ENCODE measurements around the gene C10orf90.

The C10orf90 gene

GRCh38 chr10:126475074-126475691, 195.3 kb downstream of the C10orf90 start:
- no peak overlapping the region for H2BK15ac ChIP-seq (ENCODE audit: low read length)
- H3K79me1 ChIP-seq (ENCODE audit: low read depth, low read length), result no peaks in the 10 kb centered on the region
- no peak overlapping the region for H3K4ac ChIP-seq (ENCODE audit: low read length)
- H3K27me3 ChIP-seq (ENCODE audit: control insufficient read depth in 3 of 3, insufficient read depth in 3 of 3, low read depth in 1 of 3, low read length in 3 of 3), result no peaks in the 10 kb centered on the region
- WGBS, 2 donors (ENCODE audit: extremely low coverage in 2 of 2, insufficient read length in 2 of 2, insufficient replicate concordance in 1 of 2), result no CpG with 5 or more reads among the region's 6 CpGs
- no peak overlapping the region for H3K9ac ChIP-seq (ENCODE audit: low read depth, low read length, poor library complexity)
- no peak overlapping the region for H3K4me3 ChIP-seq (ENCODE audit: low read length in 2 of 2)
- H2BK5ac ChIP-seq (ENCODE audit: low read length), result no peak overlapping the region
- DNase-seq (ENCODE audit: low spot score), result no peak
- no peak overlapping the region for H4K8ac ChIP-seq (ENCODE audit: low read depth, low read length)
- H3K18ac ChIP-seq (ENCODE audit: low read length), result no peak overlapping the region
- no peak overlapping the region for H3K27ac ChIP-seq (replicated peaks; ENCODE audit: low read length)
- no peak overlapping the region for H4K91ac ChIP-seq (ENCODE audit: low read depth, low read length, poor library complexity)
- H2AK5ac ChIP-seq (ENCODE audit: low read depth, low read length), result no peak overlapping the region
- peaks cover 0 to 4% of the 10 kb centered on the region in 2 donors for H3K9me3 ChIP-seq (replicated peaks in 1 of 2; ENCODE audit: control insufficient read depth in 2 of 2, insufficient read depth in 1 of 2, low read depth in 1 of 2, low read length in 2 of 2)
- no peak overlapping the region for H3K14ac ChIP-seq (ENCODE audit: low read length)
- H2BK12ac ChIP-seq (ENCODE audit: low read length), result no peak overlapping the region
- H3K23ac ChIP-seq (ENCODE audit: low read depth, low read length, poor library complexity), result no peak overlapping the region
- no peak overlapping the region for H3K4me2 ChIP-seq (ENCODE audit: insufficient read depth, low read length, poor library complexity, severe bottlenecking)
- H3K4me1 ChIP-seq (ENCODE audit: control insufficient read depth in 2 of 2, insufficient read depth in 1 of 2, low read depth in 1 of 2, low read length in 2 of 2), result no peaks in the 10 kb centered on the region
- no peak overlapping the region for H2AFZ ChIP-seq (ENCODE audit: low read length)
- no peaks in the 10 kb centered on the region for H3K36me3 ChIP-seq (replicated peaks in 1 of 2; ENCODE audit: control insufficient read depth in 2 of 2, insufficient read depth in 2 of 2, low read length in 2 of 2)
- H2BK120ac ChIP-seq (ENCODE audit: low read depth, low read length), result no peak overlapping the region

- no CpG with 5 or more reads among the region's 6 CpGs for WGBS, 2 donors (ENCODE audit: extremely low coverage in 2 of 2, insufficient read length in 2 of 2, insufficient replicate concordance in 1 of 2)
- no peak overlapping the region for H3K18ac ChIP-seq (ENCODE audit: low read length)
- H4K8ac ChIP-seq (ENCODE audit: low read depth, low read length), result no peak overlapping the region
- H3K14ac ChIP-seq (ENCODE audit: low read length), result no peak overlapping the region
- no peak overlapping the region for H3K4me3 ChIP-seq (ENCODE audit: low read length in 2 of 2)
- no peak overlapping the region for H2BK12ac ChIP-seq (ENCODE audit: low read length)
- H2BK120ac ChIP-seq (ENCODE audit: low read depth, low read length), result no peak overlapping the region
- H3K4me2 ChIP-seq (ENCODE audit: insufficient read depth, low read length, poor library complexity, severe bottlenecking), result no peak overlapping the region
- H2AK5ac ChIP-seq (ENCODE audit: low read depth, low read length), result no peak overlapping the region
- H3K4ac ChIP-seq (ENCODE audit: low read length), result no peak overlapping the region
- H4K91ac ChIP-seq (ENCODE audit: low read depth, low read length, poor library complexity), result no peak overlapping the region
- no peak for DNase-seq (ENCODE audit: low spot score)
- H3K79me1 ChIP-seq (ENCODE audit: low read depth, low read length), result no peaks in the 10 kb centered on the region
- H3K23ac ChIP-seq (ENCODE audit: low read depth, low read length, poor library complexity), result no peak overlapping the region
- no peak overlapping the region for H3K9ac ChIP-seq (ENCODE audit: low read depth, low read length, poor library complexity)
- no peak overlapping the region for H2BK15ac ChIP-seq (ENCODE audit: low read length)
- H3K4me1 ChIP-seq (ENCODE audit: control insufficient read depth in 2 of 2, insufficient read depth in 1 of 2, low read depth in 1 of 2, low read length in 2 of 2), result peaks cover 0 to 3% of the 10 kb centered on the region in 2 donors
- no peak overlapping the region for H3K27ac ChIP-seq (replicated peaks; ENCODE audit: low read length)
- no peak overlapping the region for H2BK5ac ChIP-seq (ENCODE audit: low read length)
- H2AFZ ChIP-seq (ENCODE audit: low read length), result no peak overlapping the region
- peaks cover 0 to 4% of the 10 kb centered on the region in 2 donors for H3K9me3 ChIP-seq (replicated peaks in 1 of 2; ENCODE audit: control insufficient read depth in 2 of 2, insufficient read depth in 1 of 2, low read depth in 1 of 2, low read length in 2 of 2)
- no peaks in the 10 kb centered on the region for H3K27me3 ChIP-seq (ENCODE audit: control insufficient read depth in 3 of 3, insufficient read depth in 3 of 3, low read depth in 1 of 3, low read length in 3 of 3)
- no peaks in the 10 kb centered on the region for H3K36me3 ChIP-seq (replicated peaks in 1 of 2; ENCODE audit: control insufficient read depth in 2 of 2, insufficient read depth in 2 of 2, low read length in 2 of 2)
Observed at GRCh38 chr10:126474031-126474430, 196.5 kb downstream of the C10orf90 start.

GRCh38 chr10:126470991-126471390, 199.5 kb downstream of the C10orf90 start:
- no peak overlapping the region for H2BK15ac ChIP-seq (ENCODE audit: low read length)
- H2BK12ac ChIP-seq (ENCODE audit: low read length), result no peak overlapping the region
- no CpG with 5 or more reads among the region's 8 CpGs for WGBS, 2 donors (ENCODE audit: extremely low coverage in 2 of 2, insufficient read length in 2 of 2, insufficient replicate concordance in 1 of 2)
- no peak overlapping the region for H3K4me2 ChIP-seq (ENCODE audit: insufficient read depth, low read length, poor library complexity, severe bottlenecking)
- no peak overlapping the region for H4K8ac ChIP-seq (ENCODE audit: low read depth, low read length)
- H3K4ac ChIP-seq (ENCODE audit: low read length), result no peak overlapping the region
- no peak overlapping the region for H4K91ac ChIP-seq (ENCODE audit: low read depth, low read length, poor library complexity)
- H3K79me1 ChIP-seq (ENCODE audit: low read depth, low read length), result no peaks in the 10 kb centered on the region
- H3K27me3 ChIP-seq (ENCODE audit: control insufficient read depth in 3 of 3, insufficient read depth in 3 of 3, low read depth in 1 of 3, low read length in 3 of 3), result no peaks in the 10 kb centered on the region
- no peak overlapping the region for H3K9ac ChIP-seq (ENCODE audit: low read depth, low read length, poor library complexity)
- H3K14ac ChIP-seq (ENCODE audit: low read length), result no peak overlapping the region
- no peak overlapping the region for H2AFZ ChIP-seq (ENCODE audit: low read length)
- no peaks in the 10 kb centered on the region for H3K36me3 ChIP-seq (replicated peaks in 1 of 2; ENCODE audit: control insufficient read depth in 2 of 2, insufficient read depth in 2 of 2, low read length in 2 of 2)
- H2BK120ac ChIP-seq (ENCODE audit: low read depth, low read length), result no peak overlapping the region
- H3K9me3 ChIP-seq (replicated peaks in 1 of 2; ENCODE audit: control insufficient read depth in 2 of 2, insufficient read depth in 1 of 2, low read depth in 1 of 2, low read length in 2 of 2), result peaks cover 0 to 4% of the 10 kb centered on the region in 2 donors
- H3K4me1 ChIP-seq (ENCODE audit: control insufficient read depth in 2 of 2, insufficient read depth in 1 of 2, low read depth in 1 of 2, low read length in 2 of 2), result peaks cover 0 to 3% of the 10 kb centered on the region in 2 donors
- no peak overlapping the region for H2AK5ac ChIP-seq (ENCODE audit: low read depth, low read length)
- no peak for DNase-seq (ENCODE audit: low spot score)
- no peak overlapping the region for H3K4me3 ChIP-seq (ENCODE audit: low read length in 2 of 2)
- H3K23ac ChIP-seq (ENCODE audit: low read depth, low read length, poor library complexity), result no peak overlapping the region
- H3K27ac ChIP-seq (replicated peaks; ENCODE audit: low read length), result no peak overlapping the region
- H3K18ac ChIP-seq (ENCODE audit: low read length), result no peak overlapping the region
- H2BK5ac ChIP-seq (ENCODE audit: low read length), result no peak overlapping the region

- Histone ChIP-seq H3K4me1 (ENCODE audit: control insufficient read depth in 2 of 2, insufficient read depth in 1 of 2, low read depth in 1 of 2, low read length in 2 of 2) (peaks cover 0 to 3% of the 10 kb centered on the region in 2 donors), H4K91ac (ENCODE audit: low read depth, low read length, poor library complexity) (no peak overlapping the region), H2BK15ac (ENCODE audit: low read length) (no peak overlapping the region), H3K27ac (replicated peaks; ENCODE audit: low read length) (no peak overlapping the region), H2BK120ac (ENCODE audit: low read depth, low read length) (no peak overlapping the region), H2AFZ (ENCODE audit: low read length) (no peak overlapping the region), H3K4ac (ENCODE audit: low read length) (no peak overlapping the region), H3K9me3 (replicated peaks in 1 of 2; ENCODE audit: control insufficient read depth in 2 of 2, insufficient read depth in 1 of 2, low read depth in 1 of 2, low read length in 2 of 2) (peaks cover 0 to 4% of the 10 kb centered on the region in 2 donors), H4K8ac (ENCODE audit: low read depth, low read length) (no peak overlapping the region), H3K23ac (ENCODE audit: low read depth, low read length, poor library complexity) (no peak overlapping the region), H3K79me1 (ENCODE audit: low read depth, low read length) (no peaks in the 10 kb centered on the region), H3K4me3 (ENCODE audit: low read length in 2 of 2) (no peak overlapping the region), H3K36me3 (replicated peaks in 1 of 2; ENCODE audit: control insufficient read depth in 2 of 2, insufficient read depth in 2 of 2, low read length in 2 of 2) (no peaks in the 10 kb centered on the region), H3K18ac (ENCODE audit: low read length) (no peak overlapping the region), H3K9ac (ENCODE audit: low read depth, low read length, poor library complexity) (no peak overlapping the region), H2BK12ac (ENCODE audit: low read length) (no peak overlapping the region), H2BK5ac (ENCODE audit: low read length) (no peak overlapping the region), H3K14ac (ENCODE audit: low read length) (no peak overlapping the region), H3K27me3 (ENCODE audit: control insufficient read depth in 3 of 3, insufficient read depth in 3 of 3, low read depth in 1 of 3, low read length in 3 of 3) (no peaks in the 10 kb centered on the region), H2AK5ac (ENCODE audit: low read depth, low read length) (no peak overlapping the region), H3K4me2 (ENCODE audit: insufficient read depth, low read length, poor library complexity, severe bottlenecking) (no peak overlapping the region)
- WGBS, 2 donors (ENCODE audit: extremely low coverage in 2 of 2, insufficient read length in 2 of 2, insufficient replicate concordance in 1 of 2), result no CpG with 5 or more reads among the region's 5 CpGs
- DNase-seq (ENCODE audit: low spot score), result no peak
Observed at GRCh38 chr10:126469692-126470091, 200.8 kb downstream of the C10orf90 start.
